ENCODE measurements around the gene CHAC1. TPM values are rescaled to one million over a fixed set of nuclear protein-coding genes. Genes with fewer than 3 reads are reported as not detected.

CHAC1 gene
- total and polyA plus RNA-seq, 8 donors, result 0.78 to 5.8 (median 1.2) TPM

DNA sequence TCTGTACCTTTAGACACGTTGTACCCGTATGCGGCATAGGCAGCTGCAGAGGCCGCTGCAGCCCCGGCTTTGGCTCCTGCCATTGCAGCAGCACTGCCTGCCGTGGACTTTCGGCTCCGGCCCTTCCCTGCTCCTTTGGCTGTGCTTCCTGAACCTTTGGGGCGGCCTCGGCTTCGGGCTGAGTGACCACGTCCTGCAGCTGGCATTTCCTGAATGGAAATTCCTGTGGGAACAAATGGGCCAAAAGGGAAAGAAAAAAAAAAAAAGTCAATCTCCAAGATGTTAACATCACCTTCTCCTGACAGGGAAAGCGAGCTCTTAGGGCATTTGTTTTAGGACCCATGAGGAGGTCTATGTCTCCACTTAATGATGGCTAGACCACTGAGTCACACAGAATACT is 29.6 kb downstream of the CHAC1 start:
- intact Hi-C loops (cut with DNase I), result no loop called here
- ATAC-seq (no peak), DNase-seq (no peak)
- Histone ChIP-seq H3K36me3 (peaks cover 8 to 100% of the 10 kb centered on the region in 2 donors), H3K4me1 (peaks cover 0 to 10% of the 10 kb centered on the region in 2 donors), H3K27me3 (no peaks in the 10 kb centered on the region), H3K27ac (peak overlapping the region in 1 of 2 donors; percentile 35), H3K4me3 (no peak overlapping the region), H3K9me3 (no peaks in the 10 kb centered on the region)
- TF ChIP-seq, protein P1, sequence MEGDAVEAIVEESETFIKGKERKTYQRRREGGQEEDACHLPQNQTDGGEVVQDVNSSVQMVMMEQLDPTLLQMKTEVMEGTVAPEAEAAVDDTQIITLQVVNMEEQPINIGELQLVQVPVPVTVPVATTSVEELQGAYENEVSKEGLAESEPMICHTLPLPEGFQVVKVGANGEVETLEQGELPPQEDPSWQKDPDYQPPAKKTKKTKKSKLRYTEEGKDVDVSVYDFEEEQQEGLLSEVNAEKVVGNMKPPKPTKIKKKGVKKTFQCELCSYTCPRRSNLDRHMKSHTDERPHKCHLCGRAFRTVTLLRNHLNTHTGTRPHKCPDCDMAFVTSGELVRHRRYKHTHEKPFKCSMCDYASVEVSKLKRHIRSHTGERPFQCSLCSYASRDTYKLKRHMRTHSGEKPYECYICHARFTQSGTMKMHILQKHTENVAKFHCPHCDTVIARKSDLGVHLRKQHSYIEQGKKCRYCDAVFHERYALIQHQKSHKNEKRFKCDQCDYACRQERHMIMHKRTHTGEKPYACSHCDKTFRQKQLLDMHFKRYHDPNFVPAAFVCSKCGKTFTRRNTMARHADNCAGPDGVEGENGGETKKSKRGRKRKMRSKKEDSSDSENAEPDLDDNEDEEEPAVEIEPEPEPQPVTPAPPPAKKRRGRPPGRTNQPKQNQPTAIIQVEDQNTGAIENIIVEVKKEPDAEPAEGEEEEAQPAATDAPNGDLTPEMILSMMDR (IDR thresholded peaks at IDR 0.05), result no peak

DNA sequence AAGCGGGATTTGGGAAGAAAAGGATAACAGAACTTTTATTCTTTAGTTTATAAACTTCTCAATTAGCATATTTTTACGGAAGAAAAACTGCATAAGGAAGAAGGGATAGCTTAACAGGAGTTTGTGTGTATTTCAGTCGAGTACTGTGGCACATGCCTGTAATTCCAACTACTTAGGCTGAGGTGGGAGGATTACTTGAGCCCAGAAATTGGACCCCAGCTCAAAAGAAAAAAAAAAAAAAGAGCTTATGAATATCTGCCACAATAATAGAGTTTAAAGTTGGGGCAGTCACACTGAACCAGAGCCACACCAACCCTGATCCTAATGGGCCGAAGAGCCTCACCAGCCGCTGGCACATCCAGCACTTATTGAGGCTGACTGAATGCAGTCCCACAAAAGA is 31.1 kb downstream of the CHAC1 start:
- no peak for ATAC-seq
- no peak for DNase-seq
- Histone ChIP-seq H3K36me3 (peaks cover 8 to 97% of the 10 kb centered on the region in 2 donors), H3K4me3 (no peak overlapping the region), H3K9me3 (no peaks in the 10 kb centered on the region), H3K27ac (no peak overlapping the region), H3K4me1 (peaks cover 0 to 10% of the 10 kb centered on the region in 2 donors), H3K27me3 (no peaks in the 10 kb centered on the region)
- TF ChIP-seq, protein P1 (IDR thresholded peaks at IDR 0.05), result no peak
- intact Hi-C loops (cut with DNase I), result no loop called here

- DNase-seq (no peak), ATAC-seq (no peak)
- intact Hi-C loops (cut with DNase I), result no loop called here
- Histone ChIP-seq H3K36me3 (peaks cover 8 to 91% of the 10 kb centered on the region in 2 donors), H3K9me3 (no peaks in the 10 kb centered on the region), H3K4me3 (no peak overlapping the region), H3K27me3 (no peaks in the 10 kb centered on the region), H3K4me1 (peaks cover 0 to 10% of the 10 kb centered on the region in 2 donors), H3K27ac (no peak overlapping the region)
- TF ChIP-seq, protein P1 (IDR thresholded peaks at IDR 0.05), result no peak
These were observed 31.7 kb downstream of the CHAC1 start for GRCh38 chr15:40984964-40985363.

DNA sequence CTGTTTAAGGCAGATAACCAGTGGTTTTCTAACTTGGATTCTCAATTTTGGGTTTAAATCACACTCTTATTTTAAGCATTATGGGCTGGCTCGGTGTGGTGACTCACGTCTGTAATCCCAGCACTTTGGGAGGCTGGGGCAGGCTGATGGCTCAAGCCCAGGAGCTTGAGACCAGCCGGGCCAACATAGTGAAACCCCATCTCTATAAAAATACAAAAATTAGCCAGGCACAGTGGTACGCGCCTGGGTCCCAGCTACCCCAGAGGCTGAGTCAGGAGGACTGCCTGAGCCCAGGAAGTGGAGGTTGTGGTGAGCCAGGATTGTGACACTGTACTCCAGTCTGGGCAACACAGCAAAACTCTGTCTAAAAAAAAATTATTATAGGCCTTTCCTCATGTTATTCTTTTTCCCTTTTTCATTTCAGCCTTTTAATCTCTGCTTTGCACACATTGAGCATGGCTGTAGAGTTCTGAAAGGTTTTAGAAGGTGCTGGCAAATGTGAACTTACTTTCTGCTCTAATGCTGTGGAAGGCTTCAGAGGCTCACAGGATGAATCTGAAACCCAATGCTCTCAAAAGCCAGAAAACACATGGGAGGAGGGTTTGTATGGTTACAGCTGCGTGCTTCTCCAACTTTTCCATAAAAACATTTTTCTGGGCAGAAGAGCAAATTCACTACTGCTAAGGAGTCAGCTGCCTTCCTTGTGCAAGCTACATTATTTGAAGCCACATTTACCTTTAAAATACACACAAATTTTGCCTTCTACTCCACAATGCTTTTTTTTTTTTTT is 32.5 kb downstream of the CHAC1 start:
- no peak overlapping the region for H3K4me3 ChIP-seq
- DNase-seq, result no peak
- H3K27ac ChIP-seq, result no peak overlapping the region
- H3K9me3 ChIP-seq, result no peaks in the 10 kb centered on the region
- peaks cover 0 to 10% of the 10 kb centered on the region in 2 donors for H3K4me1 ChIP-seq
- H3K27me3 ChIP-seq, result no peaks in the 10 kb centered on the region
- TF ChIP-seq, protein P1 (IDR thresholded peaks at IDR 0.05), result no peak
- ATAC-seq, result no peak
- intact Hi-C loops (cut with DNase I), result no loop called here
- H3K36me3 ChIP-seq, result peaks cover 8 to 91% of the 10 kb centered on the region in 2 donors

GRCh38 chr15:40986820-40987219 is 33.5 kb downstream of the CHAC1 start:
- no peaks in the 10 kb centered on the region for H3K9me3 ChIP-seq
- no peaks in the 10 kb centered on the region for H3K27me3 ChIP-seq
- H3K27ac ChIP-seq, result no peak overlapping the region
- DNase-seq, result no peak
- H3K4me1 ChIP-seq, result peaks cover 0 to 8% of the 10 kb centered on the region in 2 donors
- H3K4me3 ChIP-seq, result no peak overlapping the region
- TF ChIP-seq, protein P1 (IDR thresholded peaks at IDR 0.05), result no peak
- intact Hi-C loops (cut with DNase I), result no loop called here
- ATAC-seq, result no peak
- H3K36me3 ChIP-seq, result peaks cover 8 to 91% of the 10 kb centered on the region in 2 donors

Data from left lung (tissue), 10 donors.